H1 (cell line): ENCODE measurements around the gene PLEKHA1. TPM values are rescaled to one million over a fixed set of nuclear protein-coding genes. Genes with fewer than 3 reads are reported as not detected.

Experiments
- CTCF ChIA-PET: fragments of 300-600 bp; sonication (Branson Sonifier 250); formaldehyde crosslinking; loops from one replicate; lab custom pipeline; 2021; ENCODE audit not compliant: partially characterized antibody; lab: Charles Lee
- POLR2A ChIA-PET: fragments of 300-600 bp; sonication (Branson Sonifier 250); formaldehyde crosslinking; loops from one replicate; lab custom pipeline; 2021; ENCODE audit warnings: inconsistent platforms; ENCODE audit not compliant: partially characterized antibody; lab: Charles Lee
- DNase-seq, 2 experiments: peaks; one replicate each; pipeline versions ENCODE4 v3.0.0 to v3.0.0-alpha.2; 2010 to 2022; ENCODE audit warnings: low spot score in 2 of 2, low read depth in 1 of 2, mixed read lengths in 1 of 2
- FAIRE-seq: peaks from 2 replicates; lab custom pipeline; 2011; peaks lifted over from hg19 to GRCh38; lab: Jason Lieb, UNC
- H2AFZ ChIP-seq: 2 replicates; pipeline ENCODE4 v1.8.1; 2012; ENCODE audit warnings: low read length, inconsistent platforms
- H2AK5ac ChIP-seq: 2 replicates; pipeline ENCODE4 v1.6.1; 2013; ENCODE audit warnings: low read depth, low read length
- H2BK120ac ChIP-seq: replicated peaks from 2 replicates; pipeline ENCODE3; 2013; ENCODE audit warnings: low read depth, low read length, inconsistent platforms
- H2BK12ac ChIP-seq: 2 replicates; pipeline ENCODE4 v1.6.1; 2013; ENCODE audit warnings: low read depth, low read length
- H2BK15ac ChIP-seq: 2 replicates; pipeline ENCODE4 v1.6.1; 2013; ENCODE audit warnings: low read length
- H2BK20ac ChIP-seq: 2 replicates; pipeline ENCODE4 v1.6.1; 2013; ENCODE audit warnings: low read length
- H2BK5ac ChIP-seq: 2 replicates; pipeline ENCODE4 v1.6.1; 2013; ENCODE audit warnings: low read depth, low read length
- H3K14ac ChIP-seq: 2 replicates; pipeline ENCODE4 v1.6.1; 2013; ENCODE audit warnings: inconsistent platforms; ENCODE audit not compliant: insufficient read length
- H3K18ac ChIP-seq: 2 replicates; pipeline ENCODE4 v1.6.1; 2013; ENCODE audit warnings: low read length; ENCODE audit errors: extremely low read depth
- H3K23ac ChIP-seq: 2 replicates; pipeline ENCODE4 v1.6.1; 2013; ENCODE audit warnings: inconsistent platforms; ENCODE audit not compliant: insufficient read length
- H3K23me2 ChIP-seq: 2 replicates; pipeline ENCODE4 v1.6.1; 2013; ENCODE audit warnings: low read depth, low read length
- H3K27ac ChIP-seq: 2 replicates; pipeline ENCODE4 v1.6.1; 2011; ENCODE audit warnings: low read depth, low read length, inconsistent platforms
- H3K27me3 ChIP-seq, 4 experiments: replicated peaks in 1 of 4; 1 replicate in 1 of 4; 2 replicates in 3 of 4; pipeline versions ENCODE4 v1.6.1 to v1.8.1; 2011 to 2013; ENCODE audit warnings: low read length in 3 of 4, mild to moderate bottlenecking in 3 of 4, inconsistent platforms in 2 of 4, mixed read lengths in 2 of 4, moderate library complexity in 1 of 4; ENCODE audit not compliant: control insufficient read depth in 3 of 4, insufficient read depth in 3 of 4; ENCODE audit errors: extremely low read depth in 1 of 4
- H3K36me3 ChIP-seq, 4 experiments: 2 replicates each; pipeline versions ENCODE4 v1.6.1 to v1.8.1; 2011 to 2013; ENCODE audit warnings: mild to moderate bottlenecking in 4 of 4, low read length in 3 of 4, moderate library complexity in 2 of 4, control low read depth in 1 of 4, inconsistent platforms in 1 of 4; ENCODE audit not compliant: insufficient read depth in 4 of 4, control insufficient read depth in 2 of 4
- H3K4ac ChIP-seq: replicated peaks from 2 replicates; pipeline ENCODE3; 2013; ENCODE audit warnings: low read length, low read depth, mixed read lengths, inconsistent platforms; ENCODE audit not compliant: insufficient read length
- H3K4me1 ChIP-seq, 4 experiments: replicated peaks in 1 of 4; 1 replicate in 1 of 4; 2 replicates in 3 of 4; pipeline versions ENCODE4 v1.6.1 to v1.8.1; 2011 to 2013; ENCODE audit warnings: low read length in 3 of 4, inconsistent platforms in 2 of 4, mixed read lengths in 1 of 4; ENCODE audit not compliant: insufficient read depth in 4 of 4, control insufficient read depth in 3 of 4
- H3K4me2 ChIP-seq, 2 experiments: 2 replicates each; pipeline versions ENCODE4 v1.6.1 to v1.8.1; 2011 to 2013; ENCODE audit warnings: low read depth in 2 of 2, low read length in 2 of 2, control low read depth in 1 of 2, inconsistent platforms in 1 of 2, mild to moderate bottlenecking in 1 of 2; ENCODE audit not compliant: insufficient read depth in 1 of 2
- H3K4me3 ChIP-seq, 4 experiments: fragments of 200-600, 300-600 bp in 1 of 4; sonication (generic), shearing (Covaris generic), sonication (Bioruptor Twin) in 1 of 4; 2 replicates each; pipeline versions ENCODE4 v1.5.1 to v1.8.1; 2011 to 2016; ENCODE audit warnings: low read length in 4 of 4, low read depth in 3 of 4, control low read depth in 2 of 4, inconsistent platforms in 2 of 4, mild to moderate bottlenecking in 2 of 4, mixed read lengths in 1 of 4, moderate library complexity in 1 of 4; ENCODE audit not compliant: insufficient read depth in 2 of 4; ENCODE audit errors: extremely low read depth in 1 of 4
- H3K56ac ChIP-seq: replicated peaks from 2 replicates; pipeline ENCODE3; 2013; ENCODE audit warnings: low read depth, mild to moderate bottlenecking, mixed read lengths, low read length, inconsistent platforms; ENCODE audit not compliant: insufficient read length
- H3K79me1 ChIP-seq: 2 replicates; pipeline ENCODE4 v1.6.1; 2013; ENCODE audit warnings: low read depth, low read length, control low read depth
- H3K79me2 ChIP-seq, 2 experiments: 2 replicates each; pipeline versions ENCODE4 v1.6.1 to v1.8.1; 2012 to 2013; ENCODE audit warnings: low read length in 2 of 2, mild to moderate bottlenecking in 2 of 2, inconsistent platforms in 1 of 2; ENCODE audit not compliant: insufficient read depth in 2 of 2, control insufficient read depth in 1 of 2
- H3K9ac ChIP-seq, 4 experiments: replicated peaks in 1 of 4; 1 replicate in 1 of 4; 2 replicates in 3 of 4; pipeline versions ENCODE4 v1.6.1 to v1.8.1; 2011 to 2013; ENCODE audit warnings: low read depth in 3 of 4, low read length in 3 of 4, control low read depth in 2 of 4, mild to moderate bottlenecking in 2 of 4, moderate library complexity in 2 of 4, inconsistent platforms in 1 of 4; ENCODE audit errors: extremely low read depth in 1 of 4
- H3K9me3 ChIP-seq, 2 experiments: 2 replicates each; pipeline versions ENCODE4 v1.6.1 to v1.8.1; 2012 to 2013; ENCODE audit warnings: mild to moderate bottlenecking in 2 of 2, moderate library complexity in 2 of 2, control low read depth in 1 of 2, inconsistent platforms in 1 of 2, low read depth in 1 of 2, low read length in 1 of 2, mixed read lengths in 1 of 2; ENCODE audit not compliant: insufficient read depth in 2 of 2
- H4K20me1 ChIP-seq, 2 experiments: replicated peaks in 1 of 2; 2 replicates each; pipeline versions ENCODE3 to v1.8.1; 2011 to 2013; ENCODE audit warnings: inconsistent platforms in 2 of 2, low read length in 2 of 2, mild to moderate bottlenecking in 1 of 2; ENCODE audit not compliant: insufficient read depth in 2 of 2, control insufficient read depth in 1 of 2
- H4K5ac ChIP-seq: 2 replicates; pipeline ENCODE4 v1.6.1; 2013; ENCODE audit warnings: low read length, low read depth, mixed read lengths, inconsistent platforms; ENCODE audit not compliant: insufficient read length
- H4K8ac ChIP-seq: 2 replicates; pipeline ENCODE4 v1.8.0; 2013; ENCODE audit warnings: mild to moderate bottlenecking, moderate library complexity, low read length, inconsistent platforms; ENCODE audit not compliant: insufficient read depth; ENCODE audit errors: extremely low read depth
- H4K91ac ChIP-seq: replicated peaks from 2 replicates; pipeline ENCODE3; 2013; ENCODE audit warnings: low read length, mixed read lengths, inconsistent platforms; ENCODE audit not compliant: insufficient read length
- CBX8 ChIP-seq: fragments of 300-800, 300-1000 bp; sonication (generic); IDR thresholded peaks from 2 replicates; pipeline ENCODE4 v1.7.1; 2016; ENCODE audit warnings: low read depth, low read length, borderline replicate concordance
- EGR1 ChIP-seq: IDR thresholded peaks from 2 replicates; pipeline ENCODE4 v1.6.1; 2011; ENCODE audit warnings: low read depth, low read length, borderline replicate concordance
- EZH2 ChIP-seq: fragments of 200-600 bp; sonication (generic); IDR thresholded peaks from 2 replicates; pipeline ENCODE4 v1.7.1; 2012; ENCODE audit warnings: low read depth, mild to moderate bottlenecking, moderate library complexity, low read length, inconsistent platforms; ENCODE audit not compliant: severe bottlenecking
- GTF2F1 ChIP-seq: IDR thresholded peaks from 2 replicates; pipeline ENCODE4 v1.6.1; 2012; ENCODE audit warnings: low read depth, low read length, improper control_type of control experiment, borderline replicate concordance
- NANOG ChIP-seq: IDR thresholded peaks from 2 replicates; pipeline ENCODE4 v1.6.1; 2011; ENCODE audit warnings: low read length, low read depth, mild to moderate bottlenecking, inconsistent platforms; ENCODE audit not compliant: insufficient read depth, poor library complexity, severe bottlenecking
- NRF1 ChIP-seq: IDR thresholded peaks from 2 replicates; pipeline ENCODE4 v1.6.1; 2011; ENCODE audit warnings: mild to moderate bottlenecking, low read depth, low read length, improper control_type of control experiment
- POLR2A ChIP-seq, 2 experiments: IDR thresholded peaks; 1 replicate in 1 of 2; 2 replicates in 1 of 2; pipeline ENCODE4 v1.6.1; 2011; ENCODE audit warnings: low read depth in 2 of 2, low read length in 2 of 2, mild to moderate bottlenecking in 2 of 2; ENCODE audit errors: control extremely low read depth in 1 of 2
- SIRT6 ChIP-seq: IDR thresholded peaks from one replicate; pipeline ENCODE4 v1.7.1; 2012; ENCODE audit warnings: low read length, inconsistent platforms
- SIX5 ChIP-seq: IDR thresholded peaks from 2 replicates; pipeline ENCODE4 v1.6.1; 2011; ENCODE audit warnings: mild to moderate bottlenecking, low read depth, low read length
- SP4 ChIP-seq: IDR thresholded peaks from 2 replicates; pipeline ENCODE4 v1.6.1; 2012; ENCODE audit warnings: low read length, inconsistent platforms
- SRF ChIP-seq: IDR thresholded peaks from 2 replicates; pipeline ENCODE4 v1.6.1; 2011; ENCODE audit warnings: mild to moderate bottlenecking, low read depth, low read length, moderate library complexity
- SUZ12 ChIP-seq: fragments of 200-600 bp; sonication (generic); IDR thresholded peaks from 2 replicates; pipeline ENCODE4 v1.6.1; 2012; ENCODE audit warnings: mild to moderate bottlenecking, inconsistent platforms, low read length, moderate library complexity, mixed read lengths
- WGBS, 2 experiments: shearing (Covaris generic) in 1 of 2; methylation state at CpG; one replicate each; pipeline versions ENCODE4 v1.1.6 to v1.1.7; 2013 to 2015; ENCODE audit warnings: low lambda C conversion rate in 2 of 2, mixed read lengths in 2 of 2, inconsistent platforms in 1 of 2, low coverage in 1 of 2, missing lambda C conversion rate in 1 of 2; ENCODE audit not compliant: insufficient replicate concordance in 2 of 2, insufficient coverage in 1 of 2, insufficient read length in 1 of 2; ENCODE audit errors: extremely low coverage in 1 of 2, missing lambda C conversion rate in 1 of 2; 5-methylcytosine and 5-hydroxymethylcytosine counted together
- polyA plus RNA-seq, 7 experiments: library from polyadenylated mRNA; depleted of rRNA in 3 of 7; stranded (reverse) in 5 of 7; unstranded in 2 of 7; fragments of >200 nt in 5 of 7; fragments of 200-250 nt in 2 of 7; gene quantifications; 1 replicate in 5 of 7; 2 replicates in 1 of 7; 4 replicates in 1 of 7; pipeline versions ENCODE4 v1.2.1 to v1.2.3, GENCODE V29; 2011 to 2013; ENCODE audit warnings: missing spikeins in 2 of 7, mixed read lengths in 2 of 7
- total RNA-seq: library from RNA; stranded (reverse); fragmentation: NEBNext Ultra II Directional; extraction: Animal tissue kit (Norgen Biotek cat#: 25700); gene quantifications from 2 replicates; pipeline ENCODE4 v1.2.1, GENCODE V29; 2021
- TF ChIP-seq, protein P1 (sequence below): IDR thresholded peaks from 2 replicates; pipeline ENCODE4 v1.6.1; 2011; ENCODE audit warnings: low read depth, mild to moderate bottlenecking, low read length; ENCODE audit not compliant: insufficient read depth

The PLEKHA1 gene
- total and polyA plus RNA-seq, 2 of the 8 experiments (the other 6 are each of a cell fraction or from before 2014, with no cell fraction given): 15.6 to 39.7 TPM

DNA sequence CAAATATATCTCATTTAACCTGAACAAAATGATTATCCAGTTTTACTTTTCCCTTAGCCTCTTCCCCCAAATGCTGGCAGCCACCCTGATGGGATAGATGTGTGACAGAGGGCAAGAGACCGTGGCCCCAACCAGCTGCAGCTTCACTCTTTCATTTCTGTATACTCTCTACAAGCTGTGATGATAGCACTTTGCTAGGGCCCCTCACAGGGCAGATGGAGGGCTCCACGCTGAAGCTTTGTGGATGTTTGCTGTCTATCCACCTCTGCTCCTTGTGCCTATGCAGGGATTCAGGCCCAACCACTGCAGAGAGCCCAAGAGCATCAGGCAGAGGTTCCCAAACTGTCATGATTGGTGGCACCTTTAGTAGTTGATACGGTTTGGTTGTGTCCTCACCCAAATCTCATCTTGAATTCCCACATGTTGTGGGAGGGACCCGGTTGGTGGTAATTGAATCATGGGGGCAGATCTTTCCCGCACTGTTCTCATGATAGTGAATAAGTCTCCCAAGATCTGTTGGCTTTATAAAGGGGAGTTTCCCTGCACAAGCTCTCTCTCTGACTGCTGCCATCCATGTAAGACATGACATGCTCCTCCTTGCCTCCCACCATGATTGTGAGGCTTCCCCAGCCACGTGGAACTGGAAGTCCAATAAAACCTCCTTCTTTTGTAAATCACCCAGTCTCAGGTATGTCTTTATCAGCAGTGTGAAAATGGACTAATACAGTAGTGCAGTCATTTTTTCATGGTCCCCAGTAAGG is 107.0 kb downstream of the PLEKHA1 start:
- Histone ChIP-seq H3K4me1 (peaks cover 2 to 15% (median 4%) of the 10 kb centered on the region in 4 experiments; a peak in 6 of 7 replicates), H3K18ac (no peak overlapping the region), H2AK5ac (no peak overlapping the region), H4K20me1 (peaks cover 0 to 1% of the 10 kb centered on the region in 2 experiments), H3K23ac (no peak overlapping the region), H3K4me2 (no peak overlapping the region), H3K23me2 (no peaks in the 10 kb centered on the region), H3K79me2 (no peaks in the 10 kb centered on the region), H2BK120ac (no peak overlapping the region), H3K56ac (no peak overlapping the region), H4K8ac (no peak overlapping the region), H4K5ac (no peak overlapping the region), H3K9me3 (peaks cover 0 to 5% of the 10 kb centered on the region in 2 experiments; a peak in 1 of 4 replicates), H3K4me3 (no peak overlapping the region), H3K36me3 (no peaks in the 10 kb centered on the region), H2BK15ac (no peak overlapping the region), H2BK20ac (no peak overlapping the region), H3K14ac (no peak overlapping the region), H3K4ac (no peak overlapping the region), H2BK12ac (0 out of 2 replicates have a peak overlapping the region, but pooled peaks have one; percentile 17), H3K9ac (no peak overlapping the region), H2BK5ac (no peak overlapping the region), H3K79me1 (no peaks in the 10 kb centered on the region), H3K27ac (no peak overlapping the region), H2AFZ (no peak overlapping the region), H3K27me3 (no peaks in the 10 kb centered on the region), H4K91ac (no peak overlapping the region)
- FAIRE-seq: no peak
- no peak for DNase-seq
- CTCF ChIA-PET: interaction anchor here (0.7 to 2.1 kb wide), 2 partner anchors 14 to 1090 kb away, joined by 3 to 5 read pairs; no protein-coding TSS in a partner anchor
- 90% methylated on average over 5 of the region's 6 CpGs; no CpG with 5 or more reads in 1 of the 2 experiments for WGBS, 2 experiments
- POLR2A ChIA-PET: no interaction called here
- TF ChIP-seq EGR1 (no peak), GTF2F1 (no peak), SUZ12 (no peak), EZH2 (no peak), NANOG (no peak), SIX5 (no peak), SP4 (no peak), CBX8 (no peak), SRF (no peak), POLR2A (IDR thresholded peaks at IDR 0.05; ENCODE audit: control extremely low read depth in 1 of 2, low read depth in 2 of 2, low read length in 2 of 2) (no peak), NRF1 (no peak), SIRT6 (no peak)
- TF ChIP-seq, protein P1, sequence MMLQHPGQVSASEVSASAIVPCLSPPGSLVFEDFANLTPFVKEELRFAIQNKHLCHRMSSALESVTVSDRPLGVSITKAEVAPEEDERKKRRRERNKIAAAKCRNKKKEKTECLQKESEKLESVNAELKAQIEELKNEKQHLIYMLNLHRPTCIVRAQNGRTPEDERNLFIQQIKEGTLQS: no peak
